ENCODE measurements around the gene GPR22.

GPR22 gene

DNA sequence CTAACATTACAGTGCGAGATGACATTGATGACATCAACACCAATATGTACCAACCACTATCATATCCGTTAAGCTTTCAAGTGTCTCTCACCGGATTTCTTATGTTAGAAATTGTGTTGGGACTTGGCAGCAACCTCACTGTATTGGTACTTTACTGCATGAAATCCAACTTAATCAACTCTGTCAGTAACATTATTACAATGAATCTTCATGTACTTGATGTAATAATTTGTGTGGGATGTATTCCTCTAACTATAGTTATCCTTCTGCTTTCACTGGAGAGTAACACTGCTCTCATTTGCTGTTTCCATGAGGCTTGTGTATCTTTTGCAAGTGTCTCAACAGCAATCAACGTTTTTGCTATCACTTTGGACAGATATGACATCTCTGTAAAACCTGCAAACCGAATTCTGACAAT lies 4.3 kb downstream of the GPR22 start:
- DNase-seq (ENCODE audit: low read depth, low spot score): no peak

GRCh38 chr7:107479303-107479702 lies 9.4 kb downstream of the GPR22 start:
- DNase-seq (ENCODE audit: low read depth, low spot score): no peak

DNA sequence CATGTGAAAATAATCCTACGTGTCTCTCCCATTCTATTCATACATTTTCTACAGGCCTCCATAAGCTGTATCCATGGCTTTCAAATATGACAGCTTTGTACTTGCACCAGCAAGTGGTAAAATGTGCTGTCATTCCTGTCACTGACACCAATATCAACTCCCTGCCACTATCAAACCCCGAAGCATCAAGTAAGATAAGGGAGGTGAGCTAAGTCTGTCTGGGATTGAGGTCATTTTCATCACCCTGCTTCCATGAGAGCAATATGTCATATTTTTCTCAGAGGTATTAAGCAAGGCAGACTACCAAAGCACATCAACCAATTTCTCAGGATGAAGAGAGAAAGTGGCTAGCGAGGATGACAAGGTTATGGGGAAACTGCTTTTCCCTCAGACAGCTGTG lies 11.1 kb downstream of the GPR22 start:
- no peak for DNase-seq (ENCODE audit: low read depth, low spot score)

GRCh38 chr7:107482571-107482970 lies 12.7 kb downstream of the GPR22 start:
- no peak for DNase-seq (ENCODE audit: low read depth, low spot score)

- no peak for DNase-seq (ENCODE audit: low read depth, low spot score)
Observed at GRCh38 chr7:107486041-107486440, 16.2 kb downstream of the GPR22 start.

DNA sequence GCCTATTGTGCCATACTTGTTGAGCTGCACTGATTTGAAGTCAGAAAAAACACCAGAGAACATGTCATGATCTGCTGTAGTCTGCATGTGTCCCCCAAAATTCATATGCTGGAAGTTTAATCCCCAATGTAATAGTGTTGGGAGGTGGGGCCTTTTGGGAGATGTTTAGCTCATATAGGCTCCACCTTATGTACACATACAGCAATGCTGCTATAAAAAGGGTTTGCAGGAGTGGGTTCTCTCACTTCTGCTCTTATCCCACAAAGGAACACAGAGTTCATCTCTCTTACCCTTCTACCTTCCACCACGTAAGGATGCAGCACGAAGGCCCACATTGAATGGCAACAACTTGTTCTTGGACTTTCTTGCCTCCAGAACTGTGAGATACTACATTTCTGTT lies 23.0 kb downstream of the GPR22 start:
- no peak for DNase-seq (ENCODE audit: low read depth, low spot score)

GRCh38 chr7:107494315-107494751 lies 24.5 kb downstream of the GPR22 start:
- no peak for DNase-seq (ENCODE audit: low read depth, low spot score)

GRCh38 chr7:107494884-107495283 lies 25.0 kb downstream of the GPR22 start:
- DNase-seq (ENCODE audit: low read depth, low spot score): no peak

GRCh38 chr7:107495516-107495915 lies 25.7 kb downstream of the GPR22 start:
- DNase-seq (ENCODE audit: low read depth, low spot score): no peak

- no peak for DNase-seq (ENCODE audit: low read depth, low spot score)
Observed at GRCh38 chr7:107499731-107500130, 29.9 kb downstream of the GPR22 start.

- no peak for DNase-seq (ENCODE audit: low read depth, low spot score)
Observed at GRCh38 chr7:107501593-107501992, 31.7 kb downstream of the GPR22 start.

- DNase-seq (ENCODE audit: low read depth, low spot score): no peak
Observed at GRCh38 chr7:107502154-107502553, 32.3 kb downstream of the GPR22 start.

DNA sequence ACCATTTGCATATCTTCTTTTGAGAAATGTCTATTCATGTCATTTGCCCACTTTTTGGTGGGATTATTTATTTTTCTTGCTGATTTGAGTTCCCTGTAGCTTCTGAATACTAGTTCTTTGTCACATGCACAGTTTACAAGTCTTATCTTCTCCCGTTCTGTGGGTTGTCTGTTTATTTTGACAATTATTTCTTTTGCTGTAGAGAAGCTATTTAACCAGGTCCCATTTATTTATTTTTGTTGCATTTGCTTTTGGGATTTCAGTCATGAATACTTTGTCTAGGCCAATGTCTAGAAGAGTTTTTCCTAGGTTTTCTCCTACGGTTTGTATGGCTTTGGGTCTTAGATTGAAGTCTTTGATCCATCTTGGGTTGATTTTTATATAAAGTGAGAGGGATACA lies 32.9 kb downstream of the GPR22 start:
- DNase-seq (ENCODE audit: low read depth, low spot score): no peak

DNA sequence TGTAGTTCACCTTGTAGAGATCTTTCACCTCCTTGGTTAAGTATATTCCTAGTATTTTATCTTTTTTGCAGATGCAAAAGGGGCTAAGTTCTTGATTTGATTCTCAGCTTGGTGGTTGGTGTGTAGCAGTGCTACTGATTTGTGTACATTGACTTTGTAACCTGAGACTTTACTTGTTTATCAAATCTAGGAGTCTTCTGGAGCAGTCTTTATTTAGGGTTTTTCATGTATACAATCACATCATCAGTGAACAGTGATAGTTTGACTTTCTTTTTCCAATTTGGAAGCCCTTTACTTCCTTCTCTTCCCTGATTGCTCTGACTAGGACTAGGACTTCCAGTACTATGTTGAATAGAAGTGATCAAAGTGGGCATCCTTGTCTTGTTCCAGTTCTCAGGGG lies 33.8 kb downstream of the GPR22 start:
- no peak for DNase-seq (ENCODE audit: low read depth, low spot score)

DNA sequence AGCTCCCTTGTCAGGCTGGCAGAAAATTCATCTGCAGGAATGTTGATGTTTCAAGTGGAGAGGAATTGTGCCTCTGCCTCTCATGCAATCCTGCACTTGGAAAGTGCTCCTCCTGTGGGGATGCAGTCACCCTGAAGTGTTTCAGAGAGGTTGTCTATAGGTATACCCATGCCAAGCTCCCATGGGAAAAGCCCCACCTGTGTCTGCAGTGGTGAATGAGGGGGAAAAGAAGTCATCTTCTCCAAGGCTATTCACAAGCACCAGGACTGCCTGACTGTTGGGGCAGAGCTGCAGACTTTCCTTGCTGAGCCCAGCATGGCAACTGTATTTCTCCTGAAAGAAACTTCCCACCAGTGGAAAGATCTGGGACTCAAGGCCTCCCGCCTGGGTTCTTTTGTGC lies 35.5 kb downstream of the GPR22 start:
- DNase-seq (ENCODE audit: low read depth, low spot score): no peak

GRCh38 chr7:107505997-107506673 lies 36.3 kb downstream of the GPR22 start:
- no peak for DNase-seq (ENCODE audit: low read depth, low spot score)

GRCh38 chr7:107506674-107507339 lies 37.0 kb downstream of the GPR22 start:
- no peak for DNase-seq (ENCODE audit: low read depth, low spot score)
